Spleen (tissue), 7 donors: ENCODE measurements around the gene SMARCA2.

Experiments used
- CTCF ChIP-seq, 11 experiments: fragments of 200-600 bp in 7 of 11; fragments of 450-650 bp in 4 of 11; sonication (generic) in 4 of 11; IDR thresholded peaks in 8 of 11; conservative IDR thresholded peaks in 3 of 11; 1 replicate in 7 of 11; 2 replicates in 4 of 11; pipeline versions ENCODE4 v1.4.0 to v1.8.0; 2016 to 2021; ENCODE audit warnings: antibody characterized with exemption in 11 of 11, inconsistent platforms in 4 of 11, mild to moderate bottlenecking in 1 of 11
- POLR2A ChIP-seq, 3 donors: fragments of 450-650 bp; IDR thresholded peaks; one replicate each; pipeline ENCODE4 v1.5.1; 2017; ENCODE audit warnings: antibody characterized with exemption in 3 of 3, mild to moderate bottlenecking in 1 of 3
- donor health status: DM: no; HTN: no; CAD: no; lungs with moderate emphysema.
- donor health status: DM: no; HTN: no; CAD: no.
- donor health status: DM: no; HTN: no; CAD: no.

- TF ChIP-seq CTCF (IDR thresholded peaks at IDR 0.05 in 8 of 11, conservative IDR thresholded peaks at IDR 0.05 in 3 of 11) (no peak), POLR2A (IDR thresholded peaks at IDR 0.05) (no peak)
These were observed 24.4 kb downstream of the SMARCA2 start for GRCh38 chr9:2039294-2040180.
